Neural progenitor cell (in vitro differentiated cells): Measurements from ENCODE around the gene RHBDD3. TPM values are rescaled to one million over a fixed set of nuclear protein-coding genes. Genes with fewer than 3 reads are reported as not detected.
A peak's percentile ranks its signal among the peaks of the same experiment; 100 is the strongest.

ENCODE experiments used
- DNase-seq: peaks from one replicate; pipeline ENCODE4 v3.0.0-alpha.2; 2016; ENCODE audit warnings: low spot score
- H2AFZ ChIP-seq: fragments of 200-600 bp; sonication (generic); replicated peaks from 2 replicates; pipeline ENCODE4 v1.6.1; 2016; ENCODE audit warnings: antibody characterized with exemption
- H3F3A ChIP-seq: fragments of 200-600 bp; sonication (generic); 2 replicates; pipeline ENCODE4 v1.6.1; 2016; ENCODE audit warnings: antibody characterized with exemption, low read depth
- H3K27ac ChIP-seq: fragments of 200-600 bp; sonication (generic); 2 replicates; pipeline ENCODE4 v1.5.1; 2016; ENCODE audit warnings: mild to moderate bottlenecking
- H3K27me3 ChIP-seq: fragments of 200-600 bp; sonication (generic); 2 replicates; pipeline ENCODE4 v1.6.1; 2016; ENCODE audit warnings: mild to moderate bottlenecking, moderate library complexity
- H3K36me3 ChIP-seq: fragments of 200-600 bp; sonication (generic); 2 replicates; pipeline ENCODE4 v1.5.1; 2016
- H3K4me1 ChIP-seq: fragments of 200-600 bp; sonication (generic); 2 replicates; pipeline ENCODE4 v1.6.1; 2016; ENCODE audit warnings: mixed run types
- H3K4me2 ChIP-seq: fragments of 200-600 bp; sonication (generic); 2 replicates; pipeline ENCODE4 v1.6.1; 2016
- H3K4me3 ChIP-seq: fragments of 200-600 bp; sonication (generic); 2 replicates; pipeline ENCODE4 v1.5.1; 2016
- H3K79me2 ChIP-seq: fragments of 200-600 bp; sonication (generic); 2 replicates; pipeline ENCODE4 v1.6.1; 2016; ENCODE audit warnings: low read depth
- H3K9ac ChIP-seq: fragments of 200-600 bp; sonication (generic); 2 replicates; pipeline ENCODE4 v1.6.1; 2016
- H3K9me3 ChIP-seq: fragments of 200-600 bp; sonication (generic); 2 replicates; pipeline ENCODE4 v1.5.1; 2016; ENCODE audit warnings: low read depth
- H4K20me1 ChIP-seq: fragments of 200-600 bp; sonication (generic); 2 replicates; pipeline ENCODE4 v1.6.1; 2016; ENCODE audit warnings: low read depth
- H3K27ac Mint-ChIP-seq: 3 replicates; pipeline ENCODE4 v1.8.0; 2021; ENCODE audit warnings: mixed read lengths
- H3K27me3 Mint-ChIP-seq: 2 replicates; pipeline ENCODE4 v1.8.0; 2022; ENCODE audit warnings: low read depth, mild to moderate bottlenecking, inconsistent platforms, moderate library complexity, mixed read lengths; ENCODE audit not compliant: insufficient read depth
- H3K36me3 Mint-ChIP-seq: 3 replicates; pipeline ENCODE4 v1.8.0; 2021; ENCODE audit warnings: mixed read lengths
- H3K4me1 Mint-ChIP-seq: 3 replicates; pipeline ENCODE4 v1.8.0; 2021; ENCODE audit warnings: mixed read lengths
- H3K4me3 Mint-ChIP-seq: 3 replicates; pipeline ENCODE4 v1.8.0; 2021; ENCODE audit warnings: mild to moderate bottlenecking, moderate library complexity, mixed read lengths
- H3K9me3 Mint-ChIP-seq: 3 replicates; pipeline ENCODE4 v1.8.0; 2020; ENCODE audit warnings: mixed read lengths
- EZH2 ChIP-seq: fragments of 200-600 bp; sonication (generic); IDR thresholded peaks from 2 replicates; pipeline ENCODE4 v1.6.1; 2017; ENCODE audit warnings: antibody characterized with exemption, mild to moderate bottlenecking, moderate library complexity
- EZH2phosphoT487 ChIP-seq: fragments of 200-600 bp; sonication (generic); IDR thresholded peaks from 2 replicates; pipeline ENCODE4 v1.6.1; 2017; ENCODE audit warnings: antibody characterized with exemption
- total RNA-seq: library from RNA; depleted of rRNA; stranded (reverse); fragments of >200 nt; gene quantifications from 2 replicates; pipeline ENCODE4 v1.2.3, GENCODE V29; 2015; ENCODE audit warnings: low replicate concordance
- TF ChIP-seq, protein P1 (sequence below): fragments of 200-600 bp; sonication (generic); IDR thresholded peaks from 2 replicates; pipeline ENCODE4 v1.5.1; 2017; ENCODE audit warnings: antibody characterized with exemption, mild to moderate bottlenecking

The RHBDD3 gene
- total RNA-seq, 1 donor from 2014 or later: 16.3 TPM

DNA sequence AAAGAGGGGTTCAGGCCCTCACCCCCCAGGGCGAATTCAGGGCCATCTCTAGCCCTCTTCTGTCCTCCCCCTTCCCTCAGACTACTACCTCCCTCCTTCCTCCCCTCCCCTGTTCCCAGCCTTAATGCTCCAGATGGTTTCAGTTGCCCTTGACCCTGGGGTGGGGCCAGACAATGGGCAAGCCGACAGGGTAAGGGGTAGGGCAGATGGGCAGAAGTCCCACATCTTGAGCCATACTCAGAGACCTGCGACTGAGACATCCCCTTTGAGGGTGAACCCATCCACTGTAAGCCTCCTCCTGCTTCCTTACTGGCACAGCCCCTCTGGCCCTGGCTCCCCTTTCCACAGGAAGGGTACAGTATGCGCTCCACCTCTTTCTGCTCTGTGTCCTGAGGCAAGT lies 1.9 kb downstream of the RHBDD3 start:
- Mint-ChIP-seq H3K27ac (peak overlapping the region; percentile 90), H3K4me1 (peaks cover 33% of the 10 kb centered on the region), H3K27me3 (peaks cover 12% of the 10 kb centered on the region), H3K36me3 (peaks cover 19% of the 10 kb centered on the region), H3K4me3 (peak overlapping the region; percentile 95), H3K9me3 (no peaks in the 10 kb centered on the region)
- peak overlapping the region; percentile 95 for H3K4me2 ChIP-seq
- no peak overlapping the region for H3K27ac ChIP-seq
- H3F3A ChIP-seq: peaks cover 19% of the 10 kb centered on the region
- H3K27me3 ChIP-seq: no peaks in the 10 kb centered on the region
- H3K79me2 ChIP-seq: peaks cover 51% of the 10 kb centered on the region
- H3K9me3 ChIP-seq: no peaks in the 10 kb centered on the region
- no peak overlapping the region for H3K9ac ChIP-seq
- DNase-seq: no peak
- H4K20me1 ChIP-seq: peaks cover 24% of the 10 kb centered on the region
- H3K4me3 ChIP-seq: no peak overlapping the region
- no peaks in the 10 kb centered on the region for H3K36me3 ChIP-seq
- peaks cover 18% of the 10 kb centered on the region for H3K4me1 ChIP-seq
- H2AFZ ChIP-seq: no peak overlapping the region
- TF ChIP-seq, protein P1, sequence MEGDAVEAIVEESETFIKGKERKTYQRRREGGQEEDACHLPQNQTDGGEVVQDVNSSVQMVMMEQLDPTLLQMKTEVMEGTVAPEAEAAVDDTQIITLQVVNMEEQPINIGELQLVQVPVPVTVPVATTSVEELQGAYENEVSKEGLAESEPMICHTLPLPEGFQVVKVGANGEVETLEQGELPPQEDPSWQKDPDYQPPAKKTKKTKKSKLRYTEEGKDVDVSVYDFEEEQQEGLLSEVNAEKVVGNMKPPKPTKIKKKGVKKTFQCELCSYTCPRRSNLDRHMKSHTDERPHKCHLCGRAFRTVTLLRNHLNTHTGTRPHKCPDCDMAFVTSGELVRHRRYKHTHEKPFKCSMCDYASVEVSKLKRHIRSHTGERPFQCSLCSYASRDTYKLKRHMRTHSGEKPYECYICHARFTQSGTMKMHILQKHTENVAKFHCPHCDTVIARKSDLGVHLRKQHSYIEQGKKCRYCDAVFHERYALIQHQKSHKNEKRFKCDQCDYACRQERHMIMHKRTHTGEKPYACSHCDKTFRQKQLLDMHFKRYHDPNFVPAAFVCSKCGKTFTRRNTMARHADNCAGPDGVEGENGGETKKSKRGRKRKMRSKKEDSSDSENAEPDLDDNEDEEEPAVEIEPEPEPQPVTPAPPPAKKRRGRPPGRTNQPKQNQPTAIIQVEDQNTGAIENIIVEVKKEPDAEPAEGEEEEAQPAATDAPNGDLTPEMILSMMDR: no peak
- TF ChIP-seq EZH2 (no peak), EZH2phosphoT487 (no peak)

DNA sequence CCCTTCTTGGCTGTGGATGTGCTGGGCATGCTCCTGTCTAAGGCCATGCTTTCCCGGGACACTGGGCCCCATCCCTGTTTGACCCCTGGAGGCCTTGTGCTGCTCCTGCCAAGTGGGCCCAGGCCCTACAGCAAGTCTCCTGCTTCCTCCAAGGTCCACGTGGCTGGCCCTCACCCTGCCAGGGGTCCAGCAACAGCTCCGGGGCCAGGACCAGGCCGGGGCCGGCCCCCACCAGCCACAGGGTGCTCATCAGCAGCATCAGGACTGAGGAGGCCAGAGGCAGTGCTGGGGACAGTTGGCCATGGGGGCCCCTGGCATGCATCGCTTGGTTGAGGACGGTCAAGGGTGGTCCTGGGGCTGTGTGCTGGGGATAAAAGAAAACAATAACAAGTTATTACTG lies 2.5 kb downstream of the RHBDD3 start:
- Histone ChIP-seq H2AFZ (no peak overlapping the region), H3K27me3 (no peaks in the 10 kb centered on the region), H3K36me3 (no peaks in the 10 kb centered on the region), H3F3A (peaks cover 19% of the 10 kb centered on the region), H3K4me2 (no peak overlapping the region), H4K20me1 (peaks cover 18% of the 10 kb centered on the region), H3K9ac (no peak overlapping the region), H3K9me3 (no peaks in the 10 kb centered on the region), H3K79me2 (peaks cover 45% of the 10 kb centered on the region), H3K4me3 (no peak overlapping the region), H3K27ac (no peak overlapping the region), H3K4me1 (peaks cover 12% of the 10 kb centered on the region)
- no peak overlapping the region for H3K27ac Mint-ChIP-seq
- H3K4me3 Mint-ChIP-seq: no peak overlapping the region
- H3K4me1 Mint-ChIP-seq: peaks cover 27% of the 10 kb centered on the region
- peaks cover 12% of the 10 kb centered on the region for H3K27me3 Mint-ChIP-seq
- H3K36me3 Mint-ChIP-seq: peaks cover 15% of the 10 kb centered on the region
- no peak for DNase-seq
- H3K9me3 Mint-ChIP-seq: no peaks in the 10 kb centered on the region
- TF ChIP-seq EZH2phosphoT487: no peak
- TF ChIP-seq, protein P1: no peak
- TF ChIP-seq EZH2: no peak

DNA sequence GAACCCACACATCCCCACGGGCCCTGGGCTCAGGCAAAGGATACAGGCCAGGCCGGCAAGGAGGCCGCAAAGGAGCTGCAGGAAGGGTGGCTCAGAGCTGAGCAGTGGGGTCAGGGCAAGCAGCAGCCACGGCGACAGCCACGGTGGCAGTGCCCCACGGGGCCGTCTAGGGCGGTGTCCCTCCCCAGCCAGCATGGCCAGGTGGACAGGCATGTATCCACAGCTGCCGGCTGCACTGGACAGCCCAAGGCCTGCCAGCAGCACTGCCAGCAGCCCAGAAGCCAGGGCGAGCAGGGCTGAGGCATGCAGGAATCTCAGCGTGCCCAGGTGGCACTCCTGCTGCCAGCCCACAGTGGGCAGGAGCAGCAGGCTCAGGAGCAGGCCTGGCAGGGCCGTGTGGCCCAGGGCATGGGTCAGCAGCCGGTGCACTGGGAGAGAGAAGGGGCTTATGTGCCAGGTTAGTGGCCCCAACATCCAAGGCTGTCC lies 3.9 kb downstream of the RHBDD3 start:
- Histone ChIP-seq H3K36me3 (no peaks in the 10 kb centered on the region), H3K9ac (no peak overlapping the region), H4K20me1 (peaks cover 6% of the 10 kb centered on the region), H3K27ac (no peak overlapping the region), H3K27me3 (no peaks in the 10 kb centered on the region), H3K4me2 (no peak overlapping the region), H3K4me1 (peaks cover 7% of the 10 kb centered on the region), H3K9me3 (no peaks in the 10 kb centered on the region), H3K79me2 (peaks cover 30% of the 10 kb centered on the region), H2AFZ (no peak overlapping the region), H3K4me3 (no peak overlapping the region), H3F3A (peaks cover 14% of the 10 kb centered on the region)
- Mint-ChIP-seq H3K27me3 (peaks cover 10% of the 10 kb centered on the region), H3K4me1 (peaks cover 16% of the 10 kb centered on the region), H3K27ac (no peak overlapping the region), H3K4me3 (no peak overlapping the region), H3K9me3 (no peaks in the 10 kb centered on the region), H3K36me3 (peaks cover 9% of the 10 kb centered on the region)
- TF ChIP-seq, protein P1: no peak
- no peak for TF ChIP-seq EZH2phosphoT487
- no peak for TF ChIP-seq EZH2
- no peak for DNase-seq
